GM12878 (cell line): ENCODE measurements around the gene ULK4. TPM values are rescaled to one million over a fixed set of nuclear protein-coding genes. Genes with fewer than 3 reads are reported as not detected.

ENCODE experiments used
- ATAC-seq: fragments of 200-7000 bp; cut with Tn5 transposase; 3 replicates; pipeline ENCODE4 v1.9.1; 2020; ENCODE audit warnings: mild to moderate bottlenecking, moderate library complexity
- BruUV-seq: library from RNA; stranded (reverse); fragments of 400-500 nt; replicated peaks from 2 replicates; lab custom pipeline; 2021; lab: Mats Ljungman, UMichigan
- CTCF ChIA-PET: fragments of 300-600 bp; sonication (Branson Sonifier 250); formaldehyde crosslinking; extraction: SDS; loops from one replicate; lab custom pipeline; 2021; ENCODE audit warnings: inconsistent platforms; lab: Yijun Ruan, JAX
- POLR2A ChIA-PET: fragments of 350-600 bp; formaldehyde crosslinking; extraction: SDS; loops from one replicate; lab custom pipeline; 2021; ENCODE audit warnings: inconsistent platforms; lab: Charles Lee
- RAD21 ChIA-PET: fragments of 300-600 bp; sonication (Branson Sonifier 250); formaldehyde crosslinking; loops from one replicate; lab custom pipeline; 2023; ENCODE audit warnings: antibody characterized with exemption; ENCODE audit not compliant: unreplicated experiment; lab: Charles Lee
- SMC1A ChIA-PET: fragments of 300-600 bp; sonication (Branson Sonifier 250); formaldehyde crosslinking; loops from one replicate; lab custom pipeline; 2023; ENCODE audit not compliant: unreplicated experiment, uncharacterized antibody; lab: Charles Lee
- DNase-seq: peaks from one replicate; pipeline ENCODE4 v3.0.0-alpha.2; 2011; ENCODE audit warnings: low read depth, low spot score
- FAIRE-seq: peaks from 3 replicates; lab custom pipeline; 2011; peaks lifted over from hg19 to GRCh38; lab: Jason Lieb, UNC
- H2AFZ ChIP-seq: 2 replicates; pipeline ENCODE4 v1.6.0; 2011; ENCODE audit warnings: low read depth, low read length, control low read depth; ENCODE audit not compliant: control insufficient read depth
- H3K27ac ChIP-seq: 2 replicates; pipeline ENCODE4 v1.5.1; 2011; ENCODE audit warnings: control low read depth; ENCODE audit not compliant: control insufficient read depth, insufficient read depth
- H3K27me3 ChIP-seq, 2 experiments: replicated peaks in 1 of 2; 2 replicates each; pipeline versions ENCODE4 v1.6.0 to v1.6.1; 2011; ENCODE audit warnings: low read length in 1 of 2; ENCODE audit not compliant: control insufficient read depth in 2 of 2, insufficient read depth in 2 of 2
- H3K36me3 ChIP-seq, 2 experiments: 2 replicates each; pipeline ENCODE4 v1.5.1; 2011; ENCODE audit warnings: low read length in 1 of 2; ENCODE audit not compliant: control insufficient read depth in 2 of 2, insufficient read depth in 2 of 2
- H3K4me1 ChIP-seq: 2 replicates; pipeline ENCODE4 v1.6.1; 2011; ENCODE audit warnings: mild to moderate bottlenecking, low read length, moderate library complexity, mixed read lengths; ENCODE audit not compliant: control insufficient read depth, insufficient read depth
- H3K4me2 ChIP-seq: 2 replicates; pipeline ENCODE4 v1.6.0; 2011; ENCODE audit warnings: control low read depth; ENCODE audit not compliant: control insufficient read depth, insufficient read depth
- H3K4me3 ChIP-seq: fragments of 200-600 bp; sonication (generic); 2 replicates; pipeline ENCODE4 v1.5.1; 2016
- H3K79me2 ChIP-seq: 2 replicates; pipeline ENCODE4 v1.6.0; 2011; ENCODE audit warnings: low read length; ENCODE audit not compliant: control insufficient read depth, insufficient read depth
- H3K9ac ChIP-seq: 2 replicates; pipeline ENCODE4 v1.8.0; 2011; ENCODE audit warnings: low read length, control low read depth, mixed read lengths; ENCODE audit not compliant: control insufficient read depth, insufficient read depth
- H3K9me3 ChIP-seq: replicated peaks from 3 replicates; pipeline ENCODE4 v1.5.1; 2011; ENCODE audit warnings: mild to moderate bottlenecking, low read length; ENCODE audit not compliant: control insufficient read depth, insufficient read depth
- H4K20me1 ChIP-seq: 2 replicates; pipeline ENCODE4 v1.6.0; 2011; ENCODE audit not compliant: control insufficient read depth, insufficient read depth
- BCLAF1 ChIP-seq: fragments of 450-650 bp; IDR thresholded peaks from 2 replicates; pipeline ENCODE4 v1.6.1; 2017; ENCODE audit warnings: antibody characterized with exemption, mild to moderate bottlenecking, moderate library complexity
- CTCF ChIP-seq, 3 experiments: IDR thresholded peaks in 2 of 3; conservative IDR thresholded peaks in 1 of 3; 2 replicates each; pipeline ENCODE4 v1.5.1; 2011; ENCODE audit warnings: low read depth in 3 of 3, low read length in 3 of 3, mild to moderate bottlenecking in 3 of 3, control low read depth in 2 of 3, moderate library complexity in 2 of 3, inconsistent platforms in 1 of 3, mixed read lengths in 1 of 3; ENCODE audit not compliant: control insufficient read depth in 2 of 3, insufficient read depth in 1 of 3; ENCODE audit errors: extremely low read depth in 1 of 3
- EP300 ChIP-seq, 2 experiments: fragments of 150-350 bp in 1 of 2; IDR thresholded peaks; 2 replicates each; pipeline ENCODE4 v1.6.1; 2011 to 2012; ENCODE audit warnings: low read depth in 2 of 2, low read length in 2 of 2, borderline replicate concordance in 1 of 2, improper control_type of control experiment in 1 of 2, inconsistent platforms in 1 of 2; ENCODE audit not compliant: control insufficient read depth in 1 of 2
- LARP7 ChIP-seq: fragments of 450-650 bp; IDR thresholded peaks from 2 replicates; pipeline ENCODE4 v1.6.1; 2017; ENCODE audit warnings: mild to moderate bottlenecking
- NKRF ChIP-seq: fragments of 450-650 bp; conservative IDR thresholded peaks from 2 replicates; pipeline ENCODE4 v1.6.1; 2017; ENCODE audit warnings: mild to moderate bottlenecking, moderate library complexity
- POU2F2 ChIP-seq: IDR thresholded peaks from 3 replicates; pipeline ENCODE4 v1.6.1; 2011; ENCODE audit warnings: low read depth, mild to moderate bottlenecking, low read length, borderline replicate concordance
- REST ChIP-seq: IDR thresholded peaks from 2 replicates; pipeline ENCODE4 v1.6.1; 2012; ENCODE audit warnings: mild to moderate bottlenecking, low read depth, low read length
- STAT3 ChIP-seq: IDR thresholded peaks from 2 replicates; pipeline ENCODE4 v1.6.1; 2011; ENCODE audit warnings: low read depth, low read length, improper control_type of control experiment
- WRNIP1 ChIP-seq: IDR thresholded peaks from 2 replicates; pipeline ENCODE4 v1.6.1; 2011; ENCODE audit warnings: low read depth, low read length, improper control_type of control experiment, borderline replicate concordance
- WGBS: methylation state at CpG from one replicate; pipeline ENCODE4 v1.1.6; 2016; ENCODE audit warnings: low lambda C conversion rate; ENCODE audit not compliant: insufficient replicate concordance, insufficient coverage; ENCODE audit errors: missing lambda C conversion rate; 5-methylcytosine and 5-hydroxymethylcytosine counted together
- in situ Hi-C: fragments of 300-500 bp; cut with MboI; formaldehyde crosslinking; loops from 9 replicates; pipeline ENCODE4 v1.14.3; 2018; ENCODE audit warnings: mixed read lengths
- intact Hi-C: fragments of 100-400 bp; cut with micrococcal nuclease; formaldehyde crosslinking; loops from one replicate; pipeline ENCODE4 v1.14.2; 2022; ENCODE audit not compliant: unreplicated experiment
- polyA plus RNA-seq, 11 experiments: library from polyadenylated mRNA; depleted of rRNA in 4 of 11; unstranded in 6 of 11; stranded (reverse) in 5 of 11; fragments of >200 nt; fragmentation: Nextera tagmentation in 4 of 11; fragmentation: Illumina TruSeq in 1 of 11; extraction: Ambion mirVana in 4 of 11; extraction: Trizol in 1 of 11; gene quantifications; 1 replicate in 1 of 11; 2 replicates in 10 of 11; pipeline versions ENCODE4 v1.2.1 to v1.2.3, GENCODE V29; 2011 to 2016; ENCODE audit warnings: inconsistent platforms in 2 of 11, missing spikeins in 2 of 11, low read depth in 1 of 11
- total RNA-seq, 4 experiments: library from RNA; depleted of rRNA in 3 of 4; stranded (reverse); fragments of >200 nt in 3 of 4; fragmentation: Illumina TruSeq in 1 of 4; extraction: Trizol in 1 of 4; gene quantifications; 2 replicates each; pipeline versions ENCODE4 v1.2.1 to v1.2.3, GENCODE V29; 2013 to 2021

ULK4 gene
- total and polyA plus RNA-seq, 10 of the 15 experiments (the other 5 are each of a cell fraction or from before 2014, with no cell fraction given), result 3.5 to 7.6 (median 6.3) TPM

GRCh38 chr3:41915353-41915752 lies 46.5 kb downstream of the ULK4 start (continued):
- TF ChIP-seq BCLAF1, result no peak
- no peak for TF ChIP-seq CTCF (IDR thresholded peaks at IDR 0.05 in 2 of 3, conservative IDR thresholded peaks at IDR 0.05 in 1 of 3; ENCODE audit: control insufficient read depth in 2 of 3, extremely low read depth in 1 of 3, insufficient read depth in 1 of 3, low read depth in 3 of 3, low read length in 3 of 3)
- TF ChIP-seq STAT3, result no peak
- no peak for TF ChIP-seq LARP7
- TF ChIP-seq EP300 (IDR thresholded peaks at IDR 0.05; ENCODE audit: borderline replicate concordance in 1 of 2, control insufficient read depth in 1 of 2, low read depth in 2 of 2, low read length in 2 of 2), result no peak

- Histone ChIP-seq H3K9me3 (no peaks in the 10 kb centered on the region), H3K27me3 (no peaks in the 10 kb centered on the region), H3K4me2 (no peak overlapping the region), H3K36me3 (no peaks in the 10 kb centered on the region), H3K4me3 (no peak overlapping the region), H2AFZ (no peak overlapping the region), H3K27ac (no peak overlapping the region), H3K79me2 (no peaks in the 10 kb centered on the region), H4K20me1 (no peaks in the 10 kb centered on the region), H3K9ac (no peak overlapping the region), H3K4me1 (no peaks in the 10 kb centered on the region)
- ChIA-PET CTCF (no interaction called here), SMC1A (no interaction called here), POLR2A (no interaction called here), RAD21 (no interaction called here)
- TF ChIP-seq NKRF (no peak), POU2F2 (no peak), REST (no peak), WRNIP1 (no peak)
- DNase-seq (no peak), ATAC-seq (no peak), FAIRE-seq (no peak)
- intact Hi-C loops (no loop called here), in situ Hi-C loops (no loop called here)
- WGBS, result no CpG with 5 or more reads among the region's 1 CpG
- BruUV-seq, result no TSS peak
Observed at GRCh38 chr3:41912280-41912679, 49.6 kb downstream of the ULK4 start.
